ENCODE results near the gene TMEM270. TPM values are rescaled to one million over a fixed set of nuclear protein-coding genes. Genes with fewer than 3 reads are reported as not detected.

Gene TMEM270
- total and polyA plus RNA-seq, 2 of the 8 experiments (the other 6 are each of a cell fraction or from before 2014, with no cell fraction given) = 0.26 TPM; not detected in 1

DNA sequence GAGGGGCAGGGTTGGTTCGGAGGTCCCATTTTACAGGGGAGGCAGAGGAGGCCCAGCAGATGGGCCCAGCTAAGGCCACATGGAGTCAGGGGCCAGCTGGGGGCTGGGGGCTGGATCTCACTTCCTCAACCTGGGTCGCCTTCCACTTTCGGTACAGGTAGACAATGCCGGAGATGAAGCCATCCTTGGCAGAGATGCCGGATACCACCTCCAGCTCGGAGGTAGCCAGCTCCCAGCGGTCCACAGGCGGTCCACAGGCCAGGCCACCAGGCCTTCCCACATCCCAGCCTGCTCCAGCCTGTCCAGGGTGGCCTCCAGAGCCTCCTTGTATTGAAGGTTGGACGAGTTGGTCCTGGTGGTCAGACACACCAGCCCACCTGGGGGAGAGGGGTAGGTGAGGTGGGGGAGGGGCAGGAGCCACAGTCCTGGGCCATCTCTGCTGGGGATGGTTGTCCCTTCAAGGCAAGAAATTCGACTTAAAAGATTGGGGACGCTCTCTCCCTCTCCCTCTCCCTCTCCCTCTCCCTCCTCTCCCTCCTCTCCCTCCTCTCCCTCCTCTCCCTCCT is 26.2 kb upstream of the TMEM270 start:
- no peak overlapping the region for H4K5ac ChIP-seq (ENCODE audit: insufficient read length, low read depth, low read length)
- 92% methylated on average over 8 of the region's 11 CpGs; no CpG with 5 or more reads in 1 of the 2 experiments for WGBS, 2 experiments (ENCODE audit: extremely low coverage in 1 of 2, insufficient coverage in 1 of 2, insufficient read length in 1 of 2, insufficient replicate concordance in 2 of 2, low coverage in 1 of 2, low lambda C conversion rate in 2 of 2, missing lambda C conversion rate in 1 of 2)
- no peak overlapping the region for H2AFZ ChIP-seq (ENCODE audit: low read length)
- peaks cover 5% of the 10 kb centered on the region; the same call in 1 of the 2 replicates for H3K79me1 ChIP-seq (ENCODE audit: low read depth, low read length)
- H3K27me3 ChIP-seq (replicated peaks in 1 of 4; ENCODE audit: control insufficient read depth in 3 of 4, extremely low read depth in 1 of 4, insufficient read depth in 3 of 4, low read length in 3 of 4) = no peaks in the 10 kb centered on the region; a peak in 1 of 7 replicates
- DNase-seq (ENCODE audit: low read depth in 1 of 2, low spot score in 2 of 2) (no peak), FAIRE-seq (no peak)
- no peak overlapping the region for H3K18ac ChIP-seq (ENCODE audit: extremely low read depth, low read length)
- H3K4ac ChIP-seq (replicated peaks; ENCODE audit: insufficient read length, low read depth, low read length) = no peak overlapping the region
- no peak overlapping the region; a peak in 2 of 8 replicates for H3K4me3 ChIP-seq (ENCODE audit: extremely low read depth in 1 of 4, insufficient read depth in 2 of 4, low read depth in 3 of 4, low read length in 4 of 4)
- H4K20me1 ChIP-seq (replicated peaks in 1 of 2; ENCODE audit: control insufficient read depth in 1 of 2, insufficient read depth in 2 of 2, low read length in 2 of 2) = no peaks in the 10 kb centered on the region
- H3K36me3 ChIP-seq (ENCODE audit: control insufficient read depth in 2 of 4, insufficient read depth in 4 of 4, low read length in 3 of 4) = no peaks in the 10 kb centered on the region; a peak in 1 of 8 replicates
- CTCF ChIA-PET (ENCODE audit: partially characterized antibody) = interaction anchor here (1.0 to 3.5 kb wide), 3 partner anchors 9 to 23 kb away, joined by 3 to 18 read pairs (median 9); no protein-coding TSS in a partner anchor
- H2BK12ac ChIP-seq (ENCODE audit: low read depth, low read length) = no peak overlapping the region
- peak overlapping the region; percentile 82 for H2AK5ac ChIP-seq (ENCODE audit: low read depth, low read length)
- no peak overlapping the region for H3K23ac ChIP-seq (ENCODE audit: insufficient read length)
- peaks cover 14 to 32% (median 28%) of the 10 kb centered on the region in 4 experiments for H3K4me1 ChIP-seq (replicated peaks in 1 of 4; ENCODE audit: control insufficient read depth in 3 of 4, insufficient read depth in 4 of 4, low read length in 3 of 4)
- no peak overlapping the region for H2BK20ac ChIP-seq (ENCODE audit: low read length)
- H3K4me2 ChIP-seq (ENCODE audit: insufficient read depth in 1 of 2, low read depth in 2 of 2, low read length in 2 of 2) = no peak overlapping the region
- H3K27ac ChIP-seq (ENCODE audit: low read depth, low read length) = no peak overlapping the region
- no peak overlapping the region for H4K91ac ChIP-seq (replicated peaks; ENCODE audit: insufficient read length, low read length)
- no peak overlapping the region for H2BK120ac ChIP-seq (replicated peaks; ENCODE audit: low read depth, low read length)
- no peak overlapping the region for H3K14ac ChIP-seq (ENCODE audit: insufficient read length)
- H3K9ac ChIP-seq (replicated peaks in 1 of 4; ENCODE audit: extremely low read depth in 1 of 4, low read depth in 3 of 4, low read length in 3 of 4) = no peak overlapping the region
- POLR2A ChIA-PET (ENCODE audit: partially characterized antibody) = interaction anchor here (1.0 to 6.8 kb wide), 7 partner anchors 7 to 93 kb away, joined by 3 to 96 read pairs (median 28); partner anchors contain the start of genes ABHD11 and METTL27
- H2BK15ac ChIP-seq (ENCODE audit: low read length) = no peak overlapping the region; the same call in 1 of the 2 replicates
- no peak overlapping the region for H3K56ac ChIP-seq (replicated peaks; ENCODE audit: insufficient read length, low read depth, low read length)
- no peak overlapping the region for H4K8ac ChIP-seq (ENCODE audit: extremely low read depth, insufficient read depth, low read length)
- H2BK5ac ChIP-seq (ENCODE audit: low read depth, low read length) = no peak overlapping the region
- H3K79me2 ChIP-seq (ENCODE audit: control insufficient read depth in 1 of 2, insufficient read depth in 2 of 2, low read length in 2 of 2) = no peaks in the 10 kb centered on the region; a peak in 1 of 4 replicates
- peaks cover 5 to 7% of the 10 kb centered on the region in 2 experiments; a peak in 2 of 4 replicates for H3K9me3 ChIP-seq (ENCODE audit: insufficient read depth in 2 of 2, low read depth in 1 of 2, low read length in 1 of 2)
- H3K23me2 ChIP-seq (ENCODE audit: low read depth, low read length) = peaks cover 13% of the 10 kb centered on the region; the same call in 1 of the 2 replicates
- TF ChIP-seq SIN3A (conservative IDR thresholded peaks at IDR 0.05 in 1 of 2, IDR thresholded peaks at IDR 0.05 in 1 of 2; ENCODE audit: low read depth in 1 of 2, low read length in 2 of 2) (no peak), HDAC6 (IDR thresholded peaks at IDR 0.05; ENCODE audit: low read depth, low read length) (no peak), RAD21 (IDR thresholded peaks at IDR 0.05 in 1 of 2, conservative IDR thresholded peaks at IDR 0.05 in 1 of 2; ENCODE audit: low read depth in 2 of 2, low read length in 2 of 2) (no peak), PHF8 (conservative IDR thresholded peaks at IDR 0.05; ENCODE audit: low read depth, low read length) (no peak), KDM4A (IDR thresholded peaks at IDR 0.05; ENCODE audit: low read depth, low read length, severe bottlenecking) (no peak), TBP (IDR thresholded peaks at IDR 0.05; ENCODE audit: low read depth, low read length) (no peak), KDM5A (IDR thresholded peaks at IDR 0.05; ENCODE audit: low read length) (no peak), TAF7 (optimal IDR thresholded peaks at IDR 0.05; ENCODE audit: borderline replicate concordance, low read depth, low read length) (no peak), ASH2L (IDR thresholded peaks at IDR 0.05; ENCODE audit: low read length) (no peak), TAF1 (IDR thresholded peaks at IDR 0.05; ENCODE audit: low read depth, low read length) (no peak), BACH1 (IDR thresholded peaks at IDR 0.05; ENCODE audit: low read length) (no peak), YY1 (IDR thresholded peaks at IDR 0.05; ENCODE audit: low read depth, low read length) (no peak)
- TF ChIP-seq, protein P1, sequence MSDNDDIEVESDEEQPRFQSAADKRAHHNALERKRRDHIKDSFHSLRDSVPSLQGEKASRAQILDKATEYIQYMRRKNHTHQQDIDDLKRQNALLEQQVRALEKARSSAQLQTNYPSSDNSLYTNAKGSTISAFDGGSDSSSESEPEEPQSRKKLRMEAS (IDR thresholded peaks at IDR 0.05) = no peak
